Measurements from ENCODE around the gene MARS1. TPM values are rescaled to one million over a fixed set of nuclear protein-coding genes. Genes with fewer than 3 reads are reported as not detected.
"Not testable (repeated sequence)": the region's sequence is repeated elsewhere in the genome, so short reads cannot be mapped to it uniquely, and the experiment has no call there.

MARS1 gene
- total and polyA plus RNA-seq, 2 donors = 55.1 to 59.9 TPM

DNA sequence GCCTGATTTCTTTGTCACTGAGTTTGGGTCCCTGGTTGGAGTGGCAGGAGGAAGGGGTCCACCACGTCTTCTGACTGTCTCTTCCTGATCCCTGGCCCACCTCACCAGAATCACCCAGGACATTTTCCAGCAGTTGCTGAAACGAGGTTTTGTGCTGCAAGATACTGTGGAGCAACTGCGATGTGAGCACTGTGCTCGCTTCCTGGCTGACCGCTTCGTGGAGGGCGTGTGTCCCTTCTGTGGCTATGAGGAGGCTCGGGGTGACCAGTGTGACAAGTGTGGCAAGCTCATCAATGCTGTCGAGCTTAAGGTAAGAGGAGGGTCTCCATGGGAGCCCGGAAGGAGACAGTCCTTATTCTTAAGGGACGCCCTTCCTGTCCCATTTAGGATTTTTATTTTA lies 12.3 kb downstream of the MARS1 start:
- DNase-seq (ENCODE audit: extremely low spot score) = no peak
- H3K36me3 ChIP-seq (ENCODE audit: insufficient read depth) = peaks cover 1% of the 10 kb centered on the region
- 96% methylated on average over 11 of the region's 11 CpGs for WGBS

DNA sequence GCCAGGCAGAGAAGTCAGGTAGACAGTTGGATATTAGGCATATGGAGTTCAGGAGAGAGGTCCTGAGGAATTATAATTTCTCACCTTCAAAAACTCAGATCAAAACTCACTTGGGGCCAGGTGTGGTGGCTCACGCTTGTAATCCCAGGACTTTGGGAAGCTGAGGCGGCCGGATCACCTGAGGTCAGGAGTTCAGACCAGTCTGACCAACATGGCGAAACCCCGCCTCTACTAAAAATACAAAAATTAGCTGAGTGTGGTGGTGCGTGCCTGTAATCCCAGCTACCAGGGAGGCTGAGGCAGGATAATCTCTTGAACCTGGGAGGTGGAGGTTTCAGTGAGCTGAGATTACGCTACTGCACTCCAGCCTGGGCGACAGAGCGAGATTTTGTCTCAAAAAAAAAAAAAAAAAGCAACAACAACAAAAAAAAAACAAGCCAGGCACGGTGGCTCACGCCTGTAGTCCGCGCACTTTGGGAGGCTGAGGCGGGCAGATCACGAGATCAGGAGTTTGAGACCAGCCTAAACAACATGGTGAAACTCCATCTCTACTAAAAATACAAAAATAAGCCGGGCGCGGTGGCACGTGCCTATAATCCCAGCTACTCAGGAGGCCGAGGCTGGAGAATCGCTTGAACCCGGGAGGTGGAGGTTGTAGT lies 14.6 kb downstream of the MARS1 start:
- 96% methylated on average over 22 of the region's 22 CpGs for WGBS
- not testable (repeated sequence) for H3K4me3 ChIP-seq (ENCODE audit: low read depth, low read length); H3K4me1 ChIP-seq (ENCODE audit: insufficient read depth); DNase-seq (ENCODE audit: extremely low spot score); H3K36me3 ChIP-seq (ENCODE audit: insufficient read depth); H3K27ac ChIP-seq (ENCODE audit: low read depth)

More for the DNA sequence above, 12.3 kb downstream of the MARS1 start:
- Histone ChIP-seq H3K4me1 (ENCODE audit: insufficient read depth) (no peaks in the 10 kb centered on the region), H3K4me3 (ENCODE audit: low read depth, low read length) (no peak overlapping the region), H3K27ac (ENCODE audit: low read depth) (no peak overlapping the region)

DNA sequence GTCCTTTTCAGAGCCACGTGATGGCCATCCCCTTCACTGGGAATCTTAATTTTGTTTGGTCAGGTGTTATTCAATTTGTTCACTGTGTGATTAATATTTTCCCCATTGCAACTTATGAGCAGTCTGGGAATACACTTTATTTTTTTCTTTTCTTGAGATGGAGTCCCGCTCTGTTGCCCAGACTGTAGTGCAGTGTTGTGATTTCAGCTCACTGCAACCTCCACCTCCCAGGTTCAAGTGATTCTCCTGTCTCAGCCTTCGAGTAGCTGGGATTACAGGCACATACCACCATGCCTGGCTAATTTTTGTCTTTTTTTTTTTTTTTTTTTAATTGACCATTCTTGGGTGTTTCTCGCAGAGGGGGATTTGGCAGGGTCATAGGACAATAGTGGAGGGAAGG lies 18.7 kb downstream of the MARS1 start:
- WGBS = 97% methylated on average over 4 of the region's 4 CpGs
- not testable (repeated sequence) for H3K4me3 ChIP-seq (ENCODE audit: low read depth, low read length); H3K27ac ChIP-seq (ENCODE audit: low read depth); H3K4me1 ChIP-seq (ENCODE audit: insufficient read depth); H3K36me3 ChIP-seq (ENCODE audit: insufficient read depth); DNase-seq (ENCODE audit: extremely low spot score)

DNA sequence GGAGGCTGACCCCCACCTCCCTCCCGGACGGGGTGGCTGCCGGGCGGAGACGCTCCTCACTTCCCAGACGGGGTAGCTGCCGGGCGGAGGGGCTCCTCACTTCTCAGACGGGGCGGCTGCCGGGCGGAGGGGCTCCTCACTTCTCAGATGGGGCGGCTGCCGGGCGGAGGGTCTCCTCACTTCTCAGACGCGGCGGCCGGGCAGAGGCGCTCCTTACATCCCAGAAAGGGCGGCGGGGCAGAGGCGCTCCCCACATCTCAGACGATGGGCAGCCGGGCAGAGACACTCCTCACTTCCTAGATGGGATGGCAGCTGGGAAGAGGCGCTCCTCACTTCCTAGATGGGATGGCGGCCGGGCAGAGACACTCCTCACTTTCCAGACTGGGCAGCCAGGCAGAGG lies 19.9 kb downstream of the MARS1 start:
- not testable (repeated sequence) for H3K4me3 ChIP-seq (ENCODE audit: low read depth, low read length); H3K4me1 ChIP-seq (ENCODE audit: insufficient read depth); H3K36me3 ChIP-seq (ENCODE audit: insufficient read depth); H3K27ac ChIP-seq (ENCODE audit: low read depth); DNase-seq (ENCODE audit: extremely low spot score)
- WGBS = 96% methylated on average over 22 of the region's 28 CpGs

DNA sequence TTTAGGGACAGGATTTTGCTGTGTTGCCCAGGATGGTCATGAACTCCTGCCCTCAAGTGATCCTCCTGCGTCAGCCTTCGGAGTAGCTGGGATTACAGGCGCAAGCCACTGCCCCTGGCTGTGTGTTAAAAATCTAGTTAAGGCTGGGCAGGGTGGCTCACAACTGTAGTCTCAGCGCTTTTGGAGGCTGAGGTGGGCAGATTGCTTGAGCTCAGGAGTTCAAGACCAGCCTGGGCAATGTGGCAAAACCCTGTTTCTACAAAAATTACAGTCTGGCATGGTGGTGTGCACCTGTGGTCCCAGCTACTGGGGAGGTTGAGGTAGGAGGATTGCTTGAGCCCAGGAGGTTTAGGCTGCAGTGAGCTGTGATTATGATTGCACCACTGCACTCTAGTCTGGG lies 23.3 kb downstream of the MARS1 start:
- Histone ChIP-seq H3K36me3 (ENCODE audit: insufficient read depth) (peaks cover 6% of the 10 kb centered on the region), H3K4me3 (ENCODE audit: low read depth, low read length) (no peak overlapping the region), H3K4me1 (ENCODE audit: insufficient read depth) (no peaks in the 10 kb centered on the region), H3K27ac (ENCODE audit: low read depth) (no peak overlapping the region)
- DNase-seq (ENCODE audit: extremely low spot score) = no peak
- WGBS = 97% methylated on average over 4 of the region's 4 CpGs

GRCh38 chr12:57511588-57512325 lies 23.9 kb downstream of the MARS1 start:
- 93% methylated on average over 7 of the region's 7 CpGs for WGBS
- H3K27ac ChIP-seq (ENCODE audit: low read depth) = no peak overlapping the region
- DNase-seq (ENCODE audit: extremely low spot score) = no peak

DNA sequence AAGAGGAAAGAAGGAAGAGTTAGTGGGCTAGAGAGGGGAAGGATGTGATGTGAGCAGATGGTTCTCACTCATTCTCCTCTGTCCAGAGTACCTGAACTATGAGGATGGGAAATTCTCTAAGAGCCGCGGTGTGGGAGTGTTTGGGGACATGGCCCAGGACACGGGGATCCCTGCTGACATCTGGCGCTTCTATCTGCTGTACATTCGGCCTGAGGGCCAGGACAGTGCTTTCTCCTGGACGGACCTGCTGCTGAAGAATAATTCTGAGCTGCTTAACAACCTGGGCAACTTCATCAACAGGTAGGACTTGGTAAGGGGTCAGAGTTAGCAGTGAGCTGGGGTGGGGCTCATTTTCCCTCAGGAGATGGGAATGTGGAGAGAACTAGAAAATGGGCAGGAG lies 24.8 kb downstream of the MARS1 start:
- 91% methylated on average over 6 of the region's 6 CpGs for WGBS
- Histone ChIP-seq H3K4me1 (ENCODE audit: insufficient read depth) (no peaks in the 10 kb centered on the region), H3K4me3 (ENCODE audit: low read depth, low read length) (no peak overlapping the region), H3K36me3 (ENCODE audit: insufficient read depth) (peaks cover 6% of the 10 kb centered on the region), H3K27ac (ENCODE audit: low read depth) (no peak overlapping the region)
- DNase-seq (ENCODE audit: extremely low spot score) = no peak

More at GRCh38 chr12:57511588-57512325, 23.9 kb downstream of the MARS1 start:
- Histone ChIP-seq H3K36me3 (ENCODE audit: insufficient read depth) (peaks cover 6% of the 10 kb centered on the region), H3K4me1 (ENCODE audit: insufficient read depth) (no peaks in the 10 kb centered on the region), H3K4me3 (ENCODE audit: low read depth, low read length) (no peak overlapping the region)

DNA sequence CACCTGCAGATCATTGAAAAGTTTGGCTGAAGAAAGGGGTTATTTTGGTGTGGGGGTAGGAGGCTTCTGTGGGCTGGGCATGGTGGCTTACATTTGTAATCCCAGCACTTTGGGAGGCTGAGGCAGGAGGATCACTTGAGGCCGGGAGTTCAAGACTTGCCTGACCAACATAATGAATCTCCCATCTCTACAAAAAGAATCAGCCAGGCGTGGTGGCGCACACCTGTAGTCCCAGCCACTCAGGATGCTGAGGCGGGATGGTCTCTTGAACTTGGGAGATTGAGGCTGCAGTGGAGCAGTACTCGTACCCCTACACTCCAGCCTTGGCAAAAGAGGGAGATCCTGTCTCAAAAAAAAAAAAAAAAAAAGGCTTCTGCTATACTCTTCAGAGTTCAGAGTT lies 25.4 kb downstream of the MARS1 start:
- H3K36me3 ChIP-seq (ENCODE audit: insufficient read depth) = peaks cover 6% of the 10 kb centered on the region
- DNase-seq (ENCODE audit: extremely low spot score) = no peak
- no peak overlapping the region for H3K4me3 ChIP-seq (ENCODE audit: low read depth, low read length)
- no peak overlapping the region for H3K27ac ChIP-seq (ENCODE audit: low read depth)
- 95% methylated on average over 5 of the region's 5 CpGs for WGBS
- H3K4me1 ChIP-seq (ENCODE audit: insufficient read depth) = no peaks in the 10 kb centered on the region

DNA sequence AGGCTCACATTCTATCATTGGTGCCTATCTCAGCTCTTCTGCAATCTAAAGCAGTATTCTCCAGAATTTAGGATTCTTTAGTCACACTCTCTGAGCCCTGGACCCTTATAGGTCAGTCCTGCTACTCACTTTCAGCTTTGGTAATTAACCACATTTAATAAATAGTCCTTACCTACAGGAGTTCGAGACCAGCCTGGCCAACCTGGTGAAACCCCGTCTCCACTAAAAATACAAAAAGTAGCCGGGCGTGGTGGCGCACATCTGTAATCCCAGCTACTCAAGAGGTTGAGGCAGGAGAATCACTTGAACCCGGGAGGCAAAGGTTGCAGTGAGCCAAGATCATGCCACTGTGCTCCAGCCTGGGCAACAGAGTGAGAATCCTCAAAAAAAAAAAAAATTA lies 25.8 kb downstream of the MARS1 start:
- not testable (repeated sequence) for DNase-seq (ENCODE audit: extremely low spot score); H3K4me1 ChIP-seq (ENCODE audit: insufficient read depth); H3K4me3 ChIP-seq (ENCODE audit: low read depth, low read length); H3K36me3 ChIP-seq (ENCODE audit: insufficient read depth); H3K27ac ChIP-seq (ENCODE audit: low read depth)
- WGBS = 98% methylated on average over 6 of the region's 6 CpGs

- H3K4me3 ChIP-seq (ENCODE audit: low read depth, low read length); H3K4me1 ChIP-seq (ENCODE audit: insufficient read depth); H3K27ac ChIP-seq (ENCODE audit: low read depth); DNase-seq (ENCODE audit: extremely low spot score); H3K36me3 ChIP-seq (ENCODE audit: insufficient read depth): not testable (repeated sequence)
- WGBS = 93% methylated on average over 9 of the region's 9 CpGs
These were observed 26.4 kb downstream of the MARS1 start for GRCh38 chr12:57514246-57514645.

- Histone ChIP-seq H3K4me1 (ENCODE audit: insufficient read depth) (no peaks in the 10 kb centered on the region), H3K36me3 (ENCODE audit: insufficient read depth) (peaks cover 6% of the 10 kb centered on the region), H3K27ac (ENCODE audit: low read depth) (no peak overlapping the region), H3K4me3 (ENCODE audit: low read depth, low read length) (no peak overlapping the region)
- WGBS = 88% methylated on average over 9 of the region's 9 CpGs
- DNase-seq (ENCODE audit: extremely low spot score) = no peak
These were observed 27.0 kb downstream of the MARS1 start for GRCh38 chr12:57514720-57515407.

DNA sequence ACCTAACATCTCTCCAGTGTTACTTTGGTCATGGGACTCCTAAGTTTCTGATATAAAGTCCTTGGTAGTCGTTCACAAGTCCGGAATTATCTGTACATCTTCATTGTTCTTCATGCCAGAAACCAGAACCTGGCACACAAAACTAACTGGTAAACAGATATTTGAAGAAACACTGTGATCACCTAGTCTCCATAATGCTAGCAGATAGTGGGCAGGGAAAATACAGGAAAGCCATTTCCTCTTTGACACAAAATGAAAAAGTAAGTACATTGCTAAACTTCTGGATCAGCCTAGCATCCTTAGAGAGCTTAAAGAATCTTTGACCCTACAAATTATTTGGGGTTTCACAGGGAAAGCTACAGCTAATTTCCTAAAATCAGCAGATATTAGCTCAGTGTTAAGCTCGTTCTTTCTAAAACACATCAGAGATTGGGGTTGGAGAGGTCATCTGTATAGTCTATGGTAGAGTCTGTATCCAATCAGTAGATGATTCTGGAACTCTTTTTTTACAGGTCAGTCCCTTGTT lies 27.6 kb downstream of the MARS1 start:
- H3K36me3 ChIP-seq (ENCODE audit: insufficient read depth) = peaks cover 6% of the 10 kb centered on the region
- 76% methylated on average over 3 of the region's 3 CpGs for WGBS
- no peak overlapping the region for H3K27ac ChIP-seq (ENCODE audit: low read depth)
- no peak for DNase-seq (ENCODE audit: extremely low spot score)
- no peak overlapping the region for H3K4me3 ChIP-seq (ENCODE audit: low read depth, low read length)
- H3K4me1 ChIP-seq (ENCODE audit: insufficient read depth) = no peaks in the 10 kb centered on the region

GRCh38 chr12:57515934-57516541 lies 28.2 kb downstream of the MARS1 start:
- no peak for DNase-seq (ENCODE audit: extremely low spot score)
- H3K27ac ChIP-seq (ENCODE audit: low read depth) = no peak overlapping the region
- peaks cover 6% of the 10 kb centered on the region for H3K36me3 ChIP-seq (ENCODE audit: insufficient read depth)
- no peak overlapping the region for H3K4me3 ChIP-seq (ENCODE audit: low read depth, low read length)
- H3K4me1 ChIP-seq (ENCODE audit: insufficient read depth) = no peaks in the 10 kb centered on the region
- 82% methylated on average over 11 of the region's 11 CpGs for WGBS
